Activated CD8-positive, alpha-beta T cell treated with anti-CD3 and anti-CD28 coated beads for 36 hours (primary cell): ENCODE results near the gene ZNF326. TPM values are rescaled to one million over a fixed set of nuclear protein-coding genes. Genes with fewer than 3 reads are reported as not detected.
"Not testable (repeated sequence)": the region's sequence is repeated elsewhere in the genome, so short reads cannot be mapped to it uniquely, and the experiment has no call there.

Experiments
- ATAC-seq: fragments of 200-7000 bp; cut with Tn5 transposase; one replicate; pipeline ENCODE4 v1.10.0; 2021; ENCODE audit warnings: mild to moderate bottlenecking, moderate library complexity
- CTCF ChIA-PET: fragments of 350-600 bp; sonication (Branson Sonifier 250); formaldehyde crosslinking; loops from one replicate; lab custom pipeline; 2021; ENCODE audit warnings: antibody characterized with exemption; lab: Charles Lee
- POLR2A ChIA-PET: fragments of 350-600 bp; sonication (Branson Sonifier 250); formaldehyde crosslinking; loops from one replicate; lab custom pipeline; 2021; ENCODE audit warnings: antibody characterized with exemption; lab: Charles Lee
- DNase-seq: peaks from one replicate; pipeline ENCODE4 v3.0.0-alpha.2; 2020
- H3K27ac Mint-ChIP-seq: one replicate; pipeline ENCODE4 v1.8.0; 2021; ENCODE audit warnings: mild to moderate bottlenecking, mixed read lengths
- H3K27me3 Mint-ChIP-seq: one replicate; pipeline ENCODE4 v1.8.0; 2021; ENCODE audit warnings: mixed read lengths
- H3K36me3 Mint-ChIP-seq: one replicate; pipeline ENCODE4 v1.8.0; 2021; ENCODE audit warnings: low read depth, mixed read lengths
- H3K4me1 Mint-ChIP-seq: one replicate; pipeline ENCODE4 v1.8.0; 2021; ENCODE audit warnings: low read depth, mixed read lengths
- H3K4me3 Mint-ChIP-seq: one replicate; pipeline ENCODE4 v1.8.0; 2021; ENCODE audit warnings: mild to moderate bottlenecking, moderate library complexity, mixed read lengths
- H3K9me3 Mint-ChIP-seq: one replicate; pipeline ENCODE4 v1.8.0; 2021; ENCODE audit warnings: mixed read lengths
- intact Hi-C: fragments of 100-400 bp; cut with micrococcal nuclease; formaldehyde crosslinking; loops from one replicate; pipeline ENCODE4 v1.10.0; 2022
- total RNA-seq, 2 experiments: library from RNA; stranded (reverse); gene quantifications; one replicate each; pipeline ENCODE4 v1.2.3, GENCODE V29; 2021
- TF ChIP-seq, protein P1 (sequence below): fragments of 200-600 bp; IDR thresholded peaks from one replicate; pipeline ENCODE4 v1.8.0; 2022; ENCODE audit warnings: antibody characterized with exemption, mild to moderate bottlenecking

Gene ZNF326
- total RNA-seq, 2 experiments from 2014 or later, result 21.1 to 21.4 TPM

DNA sequence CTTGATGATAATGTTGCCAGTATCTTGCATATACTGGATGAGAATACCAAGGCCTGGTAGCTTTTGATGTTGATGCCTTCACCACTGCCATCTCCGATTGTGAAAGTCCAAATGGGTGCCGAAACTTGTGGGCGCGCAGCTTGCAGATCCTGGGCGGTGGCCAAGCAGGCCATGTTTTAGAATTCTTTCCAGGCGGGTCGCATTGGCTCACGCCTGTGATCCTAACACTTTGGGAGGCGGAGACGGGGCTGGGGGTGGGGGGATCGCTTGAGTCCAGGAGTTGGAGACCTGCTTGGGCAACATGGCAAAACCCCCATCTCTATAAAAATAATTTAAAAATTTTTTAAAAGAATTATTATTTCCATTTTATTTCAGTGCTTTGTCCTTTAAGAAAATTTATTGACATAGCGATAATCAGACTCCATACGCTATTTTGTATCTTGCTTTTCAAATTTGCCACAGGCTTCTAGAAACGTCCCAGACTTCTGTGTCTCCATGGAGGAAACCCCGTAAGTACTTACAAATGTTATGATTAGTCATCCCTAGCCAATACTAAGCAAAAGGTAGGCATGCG is 592 bp upstream of the ZNF326 start:
- peaks cover 18% of the 10 kb centered on the region for H3K36me3 Mint-ChIP-seq
- TF ChIP-seq, protein P1, sequence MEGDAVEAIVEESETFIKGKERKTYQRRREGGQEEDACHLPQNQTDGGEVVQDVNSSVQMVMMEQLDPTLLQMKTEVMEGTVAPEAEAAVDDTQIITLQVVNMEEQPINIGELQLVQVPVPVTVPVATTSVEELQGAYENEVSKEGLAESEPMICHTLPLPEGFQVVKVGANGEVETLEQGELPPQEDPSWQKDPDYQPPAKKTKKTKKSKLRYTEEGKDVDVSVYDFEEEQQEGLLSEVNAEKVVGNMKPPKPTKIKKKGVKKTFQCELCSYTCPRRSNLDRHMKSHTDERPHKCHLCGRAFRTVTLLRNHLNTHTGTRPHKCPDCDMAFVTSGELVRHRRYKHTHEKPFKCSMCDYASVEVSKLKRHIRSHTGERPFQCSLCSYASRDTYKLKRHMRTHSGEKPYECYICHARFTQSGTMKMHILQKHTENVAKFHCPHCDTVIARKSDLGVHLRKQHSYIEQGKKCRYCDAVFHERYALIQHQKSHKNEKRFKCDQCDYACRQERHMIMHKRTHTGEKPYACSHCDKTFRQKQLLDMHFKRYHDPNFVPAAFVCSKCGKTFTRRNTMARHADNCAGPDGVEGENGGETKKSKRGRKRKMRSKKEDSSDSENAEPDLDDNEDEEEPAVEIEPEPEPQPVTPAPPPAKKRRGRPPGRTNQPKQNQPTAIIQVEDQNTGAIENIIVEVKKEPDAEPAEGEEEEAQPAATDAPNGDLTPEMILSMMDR, result no peak
- POLR2A ChIA-PET, result interaction anchor here (0.5 to 1.0 kb wide), 3 partner anchors 51 to 181 kb away, joined by 3 read pairs; no protein-coding TSS in a partner anchor
- no peak for ATAC-seq
- DNase-seq, result no peak
- peak overlapping the region; percentile 94 for H3K27ac Mint-ChIP-seq
- H3K9me3 Mint-ChIP-seq, result no peaks in the 10 kb centered on the region
- intact Hi-C loops, result loop anchor here (10.0 kb wide), 1 partner anchor 510 kb away; no protein-coding TSS in a partner anchor
- H3K4me3 Mint-ChIP-seq, result peak overlapping the region; percentile 96
- H3K27me3 Mint-ChIP-seq, result peaks cover 4% of the 10 kb centered on the region
- CTCF ChIA-PET, result interaction anchor here (0.9 to 1.2 kb wide), 2 partner anchors 148 to 189 kb away, joined by 3 read pairs; no protein-coding TSS in a partner anchor
- H3K4me1 Mint-ChIP-seq, result peaks cover 43% of the 10 kb centered on the region

GRCh38 chr1:89995598-89996449 is 914 bp downstream of the ZNF326 start:
- peaks cover 51% of the 10 kb centered on the region for H3K4me1 Mint-ChIP-seq
- POLR2A ChIA-PET, result interaction anchor here (0.7 to 1.0 kb wide), 3 partner anchors 22 to 214 kb away, joined by 3 read pairs; no protein-coding TSS in a partner anchor
- intact Hi-C loops, result loop anchor here (10.0 kb wide), 1 partner anchor 511 kb away; no protein-coding TSS in a partner anchor
- peaks cover 2% of the 10 kb centered on the region for H3K27me3 Mint-ChIP-seq
- no peak for ATAC-seq
- peaks cover 23% of the 10 kb centered on the region for H3K36me3 Mint-ChIP-seq
- no peak for DNase-seq
- H3K9me3 Mint-ChIP-seq, result no peaks in the 10 kb centered on the region
- TF ChIP-seq, protein P1, result no peak
- CTCF ChIA-PET, result no interaction called here
- peak overlapping the region; percentile 94 for H3K27ac Mint-ChIP-seq
- peak overlapping the region; percentile 96 for H3K4me3 Mint-ChIP-seq

GRCh38 chr1:89996450-89997110 is 1.7 kb downstream of the ZNF326 start:
- no peaks in the 10 kb centered on the region for H3K9me3 Mint-ChIP-seq
- H3K4me1 Mint-ChIP-seq, result peaks cover 52% of the 10 kb centered on the region

GRCh38 chr1:89997152-89997551 is 2.2 kb downstream of the ZNF326 start:
- H3K9me3 Mint-ChIP-seq, CTCF ChIA-PET, DNase-seq, POLR2A ChIA-PET, H3K27me3 Mint-ChIP-seq, ATAC-seq, H3K27ac Mint-ChIP-seq: not testable (repeated sequence)
- Mint-ChIP-seq H3K4me1 (peaks cover 46% of the 10 kb centered on the region), H3K36me3 (peaks cover 29% of the 10 kb centered on the region), H3K4me3 (peak overlapping the region; percentile 96)
- intact Hi-C loops, result loop anchor here (10.0 kb wide), 1 partner anchor 512 kb away; no protein-coding TSS in a partner anchor

More at GRCh38 chr1:89996450-89997110, 1.7 kb downstream of the ZNF326 start:
- POLR2A ChIA-PET, result no interaction called here
- CTCF ChIA-PET, result no interaction called here
- TF ChIP-seq, protein P1, result no peak
- peaks cover 29% of the 10 kb centered on the region for H3K36me3 Mint-ChIP-seq
- H3K27ac Mint-ChIP-seq, result no peak overlapping the region
- ATAC-seq (no peak), DNase-seq (no peak)
- intact Hi-C loops, result loop anchor here (10.0 kb wide), 1 partner anchor 512 kb away; no protein-coding TSS in a partner anchor
- peak overlapping the region; percentile 96 for H3K4me3 Mint-ChIP-seq
- peaks cover 2% of the 10 kb centered on the region for H3K27me3 Mint-ChIP-seq

DNA sequence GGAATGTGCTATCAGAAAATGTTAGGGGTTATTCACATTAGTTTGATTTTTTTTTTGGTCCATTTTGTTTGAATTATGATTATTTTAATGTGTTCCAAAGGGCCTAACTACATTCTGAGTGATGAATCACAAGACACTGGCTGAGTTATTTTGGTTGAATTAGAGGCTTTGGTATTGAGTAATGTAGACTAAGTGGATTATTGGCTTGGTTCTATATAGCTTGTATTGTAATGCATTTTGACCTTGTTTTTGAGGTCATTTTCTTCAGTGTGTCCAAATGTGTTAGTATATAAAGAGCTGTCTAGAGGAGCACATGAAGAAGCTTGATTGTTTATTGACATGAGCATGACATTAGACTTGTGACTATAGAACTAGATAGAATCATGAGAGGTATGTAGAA is 3.4 kb downstream of the ZNF326 start:
- no peak overlapping the region for H3K4me3 Mint-ChIP-seq
- CTCF ChIA-PET, result no interaction called here
- H3K9me3 Mint-ChIP-seq, result no peaks in the 10 kb centered on the region
- H3K4me1 Mint-ChIP-seq, result peaks cover 46% of the 10 kb centered on the region
- TF ChIP-seq, protein P1, result no peak
- intact Hi-C loops, result loop anchor here (10.0 kb wide), 1 partner anchor 514 kb away; no protein-coding TSS in a partner anchor
- ATAC-seq, result no peak
- DNase-seq, result no peak
- H3K36me3 Mint-ChIP-seq, result peaks cover 29% of the 10 kb centered on the region
- H3K27me3 Mint-ChIP-seq, result no peaks in the 10 kb centered on the region
- H3K27ac Mint-ChIP-seq, result no peak overlapping the region
- POLR2A ChIA-PET, result no interaction called here
